Fibroblast of pulmonary artery (primary cell): Measurements from ENCODE around the gene MDK.

ENCODE experiments used
- DNase-seq: peaks from one replicate; pipeline ENCODE4 v3.0.0-alpha.2; 2010; ENCODE audit warnings: low read depth
- H3K4me3 ChIP-seq: replicated peaks from 2 replicates; pipeline ENCODE4 v1.5.1; 2011; ENCODE audit warnings: low read depth, mild to moderate bottlenecking, control low read depth, low read length, moderate library complexity
- CTCF ChIP-seq: IDR thresholded peaks from 2 replicates; pipeline ENCODE4 v1.5.1; 2011; ENCODE audit warnings: mild to moderate bottlenecking, control low read depth, low read length, inconsistent platforms; ENCODE audit errors: missing control alignments

The MDK gene

GRCh38 chr11:46404476-46405017, 23.1 kb downstream of the MDK start:
- TF ChIP-seq CTCF, result no peak
- DNase-seq, result no peak
- no peak overlapping the region for H3K4me3 ChIP-seq

- no peak overlapping the region for H3K4me3 ChIP-seq
- TF ChIP-seq CTCF, result no peak
- no peak for DNase-seq
Observed at GRCh38 chr11:46407635-46408034, 26.2 kb downstream of the MDK start.

GRCh38 chr11:46408407-46408986, 27.0 kb downstream of the MDK start:
- no peak for DNase-seq
- no peak for TF ChIP-seq CTCF
- no peak overlapping the region for H3K4me3 ChIP-seq

GRCh38 chr11:46410021-46410420, 28.6 kb downstream of the MDK start:
- peak; percentile 30 for TF ChIP-seq CTCF
- peak; percentile 15 for DNase-seq
- no peak overlapping the region for H3K4me3 ChIP-seq

GRCh38 chr11:46413760-46414465, 32.4 kb downstream of the MDK start:
- H3K4me3 ChIP-seq, result no peak overlapping the region
- TF ChIP-seq CTCF, result no peak
- DNase-seq, result no peak

GRCh38 chr11:46414466-46414796, 33.0 kb downstream of the MDK start:
- TF ChIP-seq CTCF, result no peak
- no peak for DNase-seq
- no peak overlapping the region for H3K4me3 ChIP-seq

GRCh38 chr11:46414879-46415278, 33.4 kb downstream of the MDK start:
- DNase-seq, result no peak
- TF ChIP-seq CTCF, result no peak
- H3K4me3 ChIP-seq, result no peak overlapping the region
